ENCODE results near the gene MGME1.

DNA sequence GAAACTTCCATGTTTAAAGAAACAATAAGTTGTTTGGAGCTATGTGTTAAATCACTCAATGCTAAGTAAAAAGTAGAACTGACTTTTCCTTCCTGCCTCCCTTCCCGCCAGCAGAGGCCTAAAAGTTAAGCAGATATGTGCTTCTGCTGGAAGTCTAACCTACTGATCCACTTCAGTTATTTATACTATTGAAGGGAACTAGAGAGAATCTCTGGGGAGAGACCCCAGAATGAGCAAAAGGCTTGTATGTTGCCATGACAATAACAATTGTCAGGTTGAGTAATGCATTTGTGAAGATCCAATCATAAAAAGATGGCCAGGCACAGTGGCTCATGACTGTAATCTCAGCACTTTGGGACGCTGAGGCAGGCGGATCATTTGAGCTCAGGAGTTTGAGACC lies 24.7 kb downstream of the MGME1 start:
- TF ChIP-seq, protein P1, sequence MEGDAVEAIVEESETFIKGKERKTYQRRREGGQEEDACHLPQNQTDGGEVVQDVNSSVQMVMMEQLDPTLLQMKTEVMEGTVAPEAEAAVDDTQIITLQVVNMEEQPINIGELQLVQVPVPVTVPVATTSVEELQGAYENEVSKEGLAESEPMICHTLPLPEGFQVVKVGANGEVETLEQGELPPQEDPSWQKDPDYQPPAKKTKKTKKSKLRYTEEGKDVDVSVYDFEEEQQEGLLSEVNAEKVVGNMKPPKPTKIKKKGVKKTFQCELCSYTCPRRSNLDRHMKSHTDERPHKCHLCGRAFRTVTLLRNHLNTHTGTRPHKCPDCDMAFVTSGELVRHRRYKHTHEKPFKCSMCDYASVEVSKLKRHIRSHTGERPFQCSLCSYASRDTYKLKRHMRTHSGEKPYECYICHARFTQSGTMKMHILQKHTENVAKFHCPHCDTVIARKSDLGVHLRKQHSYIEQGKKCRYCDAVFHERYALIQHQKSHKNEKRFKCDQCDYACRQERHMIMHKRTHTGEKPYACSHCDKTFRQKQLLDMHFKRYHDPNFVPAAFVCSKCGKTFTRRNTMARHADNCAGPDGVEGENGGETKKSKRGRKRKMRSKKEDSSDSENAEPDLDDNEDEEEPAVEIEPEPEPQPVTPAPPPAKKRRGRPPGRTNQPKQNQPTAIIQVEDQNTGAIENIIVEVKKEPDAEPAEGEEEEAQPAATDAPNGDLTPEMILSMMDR (IDR thresholded peaks at IDR 0.05; ENCODE audit: insufficient read depth, low read depth, low read length), result no peak
- no peak for TF ChIP-seq EZH2 (IDR thresholded peaks at IDR 0.05; ENCODE audit: insufficient read depth, low read length)
